K562 (cell line): ENCODE results near the gene PTH2. TPM values are rescaled to one million over a fixed set of nuclear protein-coding genes. Genes with fewer than 3 reads are reported as not detected.

Source experiments
- BRCA1 ChIP-seq, 2 experiments: fragments of 450-650 bp in 1 of 2; sonication (generic) in 1 of 2; formaldehyde crosslinking in 1 of 2; IDR thresholded peaks; 2 replicates each; pipeline versions ENCODE4 v1.5.0 to v1.6.1; 2017 to 2020; ENCODE audit warnings: mild to moderate bottlenecking in 1 of 2, missing genetic modification reagents in 1 of 2
- BRD9 ChIP-seq: fragments of 450-650 bp; IDR thresholded peaks from 2 replicates; pipeline ENCODE4 v1.6.1; 2018; ENCODE audit warnings: low read depth; ENCODE audit not compliant: partially characterized antibody
- CC2D1A ChIP-seq: fragments of 450-650 bp; IDR thresholded peaks from 2 replicates; pipeline ENCODE4 v1.6.1; 2017; ENCODE audit warnings: mild to moderate bottlenecking
- EP400 ChIP-seq: fragments of 450-650 bp; IDR thresholded peaks from 2 replicates; pipeline ENCODE4 v1.6.1; 2017; ENCODE audit warnings: antibody characterized with exemption, mild to moderate bottlenecking, moderate library complexity
- ERF ChIP-seq: fragments of 450-650 bp; formaldehyde crosslinking; IDR thresholded peaks from 2 replicates; pipeline ENCODE4 v1.4.0; 2020; ENCODE audit warnings: mild to moderate bottlenecking, mixed read lengths
- GATAD2B ChIP-seq: fragments of 450-650 bp; IDR thresholded peaks from 2 replicates; pipeline ENCODE4 v1.6.1; 2017; ENCODE audit warnings: mild to moderate bottlenecking, borderline replicate concordance
- KAT7 ChIP-seq: sonication (generic); formaldehyde crosslinking; IDR thresholded peaks from 2 replicates; pipeline ENCODE4 v1.8.0; 2022; ENCODE audit warnings: missing genetic modification reagents, mild to moderate bottlenecking, borderline replicate concordance
- KDM2B ChIP-seq: fragments of 250-450 bp; sonication (Bioruptor Pico); IDR thresholded peaks from 2 replicates; pipeline ENCODE4 v1.8.0; 2021; ENCODE audit warnings: mild to moderate bottlenecking, moderate library complexity
- MAFK ChIP-seq: IDR thresholded peaks from 2 replicates; pipeline ENCODE4 v1.6.1; 2011; ENCODE audit warnings: low read length, improper control_type of control experiment
- MYBL2 ChIP-seq, 2 experiments: fragments of 450-650 bp in 1 of 2; sonication (generic) in 1 of 2; formaldehyde crosslinking in 1 of 2; IDR thresholded peaks; 2 replicates each; pipeline versions ENCODE4 v1.6.1 to v1.8.1; 2017 to 2022; ENCODE audit warnings: borderline replicate concordance in 1 of 2, inconsistent platforms in 1 of 2, low read depth in 1 of 2, mild to moderate bottlenecking in 1 of 2, missing genetic modification reagents in 1 of 2, moderate library complexity in 1 of 2
- NFYB ChIP-seq: IDR thresholded peaks from 2 replicates; pipeline ENCODE4 v1.6.1; 2011; ENCODE audit warnings: mild to moderate bottlenecking, moderate library complexity; ENCODE audit not compliant: insufficient read length; ENCODE audit errors: extremely low read depth
- SMARCC2 ChIP-seq: fragments of 450-650 bp; IDR thresholded peaks from 2 replicates; pipeline ENCODE4 v1.6.1; 2017; ENCODE audit warnings: antibody characterized with exemption, moderate library complexity, mild to moderate bottlenecking, low read depth
- SOX6 ChIP-seq: fragments of 450-650 bp; IDR thresholded peaks from 2 replicates; pipeline ENCODE4 v1.6.1; 2014; ENCODE audit warnings: mild to moderate bottlenecking
- SP2 ChIP-seq: IDR thresholded peaks from 2 replicates; pipeline ENCODE4 v1.6.1; 2011; ENCODE audit warnings: mild to moderate bottlenecking, low read depth, low read length, moderate library complexity; ENCODE audit not compliant: poor library complexity, severe bottlenecking; ENCODE audit errors: extremely low read depth
- SRSF3 ChIP-seq: fragments of 200-400 bp; formaldehyde crosslinking; IDR thresholded peaks from 2 replicates; pipeline ENCODE4 v1.6.1; 2016; ENCODE audit warnings: mild to moderate bottlenecking, low read length, moderate library complexity; ENCODE audit not compliant: insufficient read depth
- YY1 ChIP-seq, 3 experiments: IDR thresholded peaks; 2 replicates each; pipeline ENCODE4 v1.6.1; 2011; ENCODE audit warnings: low read length in 2 of 3, mild to moderate bottlenecking in 2 of 3, moderate library complexity in 2 of 3, borderline replicate concordance in 1 of 3, control low read depth in 1 of 3, low read depth in 1 of 3; ENCODE audit not compliant: insufficient read depth in 3 of 3, insufficient replicate concordance in 2 of 3, control insufficient read depth in 1 of 3, insufficient read length in 1 of 3; ENCODE audit errors: extremely low read depth in 1 of 3
- polyA plus RNA-seq, 8 experiments: library from polyadenylated mRNA; depleted of rRNA in 4 of 8; stranded (reverse) in 5 of 8; unstranded in 3 of 8; fragments of >200 nt; fragmentation: Nextera tagmentation in 2 of 8; fragmentation: Illumina TruSeq in 1 of 8; extraction: Ambion mirVana in 2 of 8; extraction: Trizol in 1 of 8; gene quantifications; 2 replicates each; pipeline versions ENCODE4 v1.2.1 to v1.2.3, GENCODE V29; 2011 to 2014; ENCODE audit warnings: inconsistent platforms in 1 of 8, missing spikeins in 1 of 8
- total RNA-seq, 7 experiments: library from RNA; depleted of rRNA in 6 of 7; stranded (reverse); fragments of >200 nt in 6 of 7; fragmentation: Illumina TruSeq in 2 of 7; extraction: Trizol in 2 of 7; gene quantifications; 2 replicates each; pipeline versions ENCODE4 v1.2.1 to v1.2.3, GENCODE V29; 2011 to 2021; ENCODE audit warnings: low replicate concordance in 1 of 7
- TF ChIP-seq, protein P1 (sequence below), 2 experiments: fragments of 200-800 bp in 1 of 2; sonication (Bioruptor generic) in 1 of 2; sonication (generic) in 1 of 2; formaldehyde crosslinking in 1 of 2; IDR thresholded peaks in 1 of 2; conservative IDR thresholded peaks in 1 of 2; 2 replicates each; pipeline versions ENCODE4 v1.5.0 to v1.6.1; 2016 to 2020; ENCODE audit warnings: missing compliant biosample characterization in 1 of 2, missing genetic modification characterization in 1 of 2, missing genetic modification reagents in 1 of 2
- TF ChIP-seq, protein P2 (sequence below), 2 experiments: fragments of 450-650 bp; conservative IDR thresholded peaks; 2 replicates each; pipeline ENCODE4 v1.6.1; 2017; ENCODE audit warnings: mild to moderate bottlenecking in 2 of 2, moderate library complexity in 2 of 2
- TF ChIP-seq, protein P3 (sequence below): fragments of 250-450 bp; sonication (Bioruptor Pico); IDR thresholded peaks from 2 replicates; pipeline ENCODE4 v1.5.0; 2021
- TF ChIP-seq, protein P4 (sequence below): fragments of 450-650 bp; IDR thresholded peaks from 2 replicates; pipeline ENCODE4 v1.7.1; 2018; ENCODE audit warnings: mild to moderate bottlenecking, low read depth; ENCODE audit not compliant: partially characterized antibody

Gene PTH2
- total and polyA plus RNA-seq, 9 of the 15 experiments (the other 6 are each of a cell fraction or from before 2014, with no cell fraction given) = 1.3 TPM; not detected in 8

DNA sequence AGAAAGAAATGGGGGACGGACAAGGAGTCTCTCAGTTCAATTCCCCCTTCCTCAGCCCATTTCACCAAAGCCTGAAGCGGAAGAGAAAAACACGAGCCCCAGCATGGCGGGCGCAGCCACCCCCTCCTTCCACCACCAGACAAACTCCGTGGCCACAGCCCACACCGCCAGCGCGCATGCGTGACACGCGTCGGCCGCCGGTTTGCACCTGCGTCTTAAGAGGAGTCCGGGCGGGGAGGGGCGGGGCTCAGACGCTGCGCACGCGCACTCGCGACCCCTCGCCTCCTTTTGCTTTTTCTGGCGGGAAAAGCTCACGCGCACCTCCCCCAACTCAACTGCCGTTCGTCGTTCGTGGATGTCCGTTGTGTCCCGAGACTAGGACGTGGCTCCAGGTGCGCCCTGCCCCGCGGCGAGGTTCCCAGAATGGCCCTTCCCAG is 35.3 kb downstream of the PTH2 start, which contains the start of gene KASH5 (continued):
- TF ChIP-seq, protein P1, sequence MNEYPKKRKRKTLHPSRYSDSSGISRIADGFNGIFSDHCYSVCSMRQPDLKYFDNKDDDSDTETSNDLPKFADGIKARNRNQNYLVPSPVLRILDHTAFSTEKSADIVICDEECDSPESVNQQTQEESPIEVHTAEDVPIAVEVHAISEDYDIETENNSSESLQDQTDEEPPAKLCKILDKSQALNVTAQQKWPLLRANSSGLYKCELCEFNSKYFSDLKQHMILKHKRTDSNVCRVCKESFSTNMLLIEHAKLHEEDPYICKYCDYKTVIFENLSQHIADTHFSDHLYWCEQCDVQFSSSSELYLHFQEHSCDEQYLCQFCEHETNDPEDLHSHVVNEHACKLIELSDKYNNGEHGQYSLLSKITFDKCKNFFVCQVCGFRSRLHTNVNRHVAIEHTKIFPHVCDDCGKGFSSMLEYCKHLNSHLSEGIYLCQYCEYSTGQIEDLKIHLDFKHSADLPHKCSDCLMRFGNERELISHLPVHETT (CRISPR knock-in tag; conservative IDR thresholded peaks at IDR 0.05 in 1 of 2, IDR thresholded peaks at IDR 0.05 in 1 of 2) = no peak
- peak; percentile 24 for TF ChIP-seq BRD9
- peak; percentile 41 for TF ChIP-seq EP400
- no peak for TF ChIP-seq MAFK
- TF ChIP-seq SOX6 = no peak
- TF ChIP-seq YY1 (IDR thresholded peaks at IDR 0.05; ENCODE audit: borderline replicate concordance in 1 of 3, control insufficient read depth in 1 of 3, extremely low read depth in 1 of 3, insufficient read depth in 3 of 3, insufficient read length in 1 of 3, insufficient replicate concordance in 2 of 3, low read depth in 1 of 3, low read length in 2 of 3) = peak; percentile 6 to 72 (median 36)
- TF ChIP-seq KAT7 (CRISPR knock-in tag) = no peak
- peak; percentile 64; the same call in 1 of the 2 replicates for TF ChIP-seq MYBL2 (IDR thresholded peaks at IDR 0.05; ENCODE audit: low read depth)
- no peak for TF ChIP-seq MYBL2 (CRISPR knock-in tag; IDR thresholded peaks at IDR 0.05; ENCODE audit: borderline replicate concordance)
- no peak for TF ChIP-seq SMARCC2
- TF ChIP-seq, protein P2, sequence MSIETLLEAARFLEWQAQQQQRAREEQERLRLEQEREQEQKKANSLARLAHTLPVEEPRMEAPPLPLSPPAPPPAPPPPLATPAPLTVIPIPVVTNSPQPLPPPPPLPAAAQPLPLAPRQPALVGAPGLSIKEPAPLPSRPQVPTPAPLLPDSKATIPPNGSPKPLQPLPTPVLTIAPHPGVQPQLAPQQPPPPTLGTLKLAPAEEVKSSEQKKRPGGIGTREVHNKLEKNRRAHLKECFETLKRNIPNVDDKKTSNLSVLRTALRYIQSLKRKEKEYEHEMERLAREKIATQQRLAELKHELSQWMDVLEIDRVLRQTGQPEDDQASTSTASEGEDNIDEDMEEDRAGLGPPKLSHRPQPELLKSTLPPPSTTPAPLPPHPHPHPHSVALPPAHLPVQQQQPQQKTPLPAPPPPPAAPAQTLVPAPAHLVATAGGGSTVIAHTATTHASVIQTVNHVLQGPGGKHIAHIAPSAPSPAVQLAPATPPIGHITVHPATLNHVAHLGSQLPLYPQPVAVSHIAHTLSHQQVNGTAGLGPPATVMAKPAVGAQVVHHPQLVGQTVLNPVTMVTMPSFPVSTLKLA (conservative IDR thresholded peaks at IDR 0.05) = 0 out of 4 replicates have a peak, but pooled peaks of 1 of the 2 experiments have one; percentile 15
- no peak for TF ChIP-seq ERF (CRISPR knock-in tag)
- no peak for TF ChIP-seq SP2
- TF ChIP-seq BRCA1 (IDR thresholded peaks at IDR 0.05) = no peak
- no peak for TF ChIP-seq BRCA1 (CRISPR knock-in tag; IDR thresholded peaks at IDR 0.05)
- TF ChIP-seq SRSF3 = no peak
- TF ChIP-seq, protein P3, sequence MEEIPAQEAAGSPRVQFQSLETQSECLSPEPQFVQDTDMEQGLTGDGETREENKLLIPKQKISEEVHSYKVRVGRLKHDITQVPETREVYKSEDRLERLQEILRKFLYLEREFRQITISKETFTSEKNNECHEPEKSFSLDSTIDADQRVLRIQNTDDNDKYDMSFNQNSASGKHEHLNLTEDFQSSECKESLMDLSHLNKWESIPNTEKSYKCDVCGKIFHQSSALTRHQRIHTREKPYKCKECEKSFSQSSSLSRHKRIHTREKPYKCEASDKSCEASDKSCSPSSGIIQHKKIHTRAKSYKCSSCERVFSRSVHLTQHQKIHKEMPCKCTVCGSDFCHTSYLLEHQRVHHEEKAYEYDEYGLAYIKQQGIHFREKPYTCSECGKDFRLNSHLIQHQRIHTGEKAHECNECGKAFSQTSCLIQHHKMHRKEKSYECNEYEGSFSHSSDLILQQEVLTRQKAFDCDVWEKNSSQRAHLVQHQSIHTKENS (CRISPR knock-in tag) = no peak
- TF ChIP-seq, protein P4, sequence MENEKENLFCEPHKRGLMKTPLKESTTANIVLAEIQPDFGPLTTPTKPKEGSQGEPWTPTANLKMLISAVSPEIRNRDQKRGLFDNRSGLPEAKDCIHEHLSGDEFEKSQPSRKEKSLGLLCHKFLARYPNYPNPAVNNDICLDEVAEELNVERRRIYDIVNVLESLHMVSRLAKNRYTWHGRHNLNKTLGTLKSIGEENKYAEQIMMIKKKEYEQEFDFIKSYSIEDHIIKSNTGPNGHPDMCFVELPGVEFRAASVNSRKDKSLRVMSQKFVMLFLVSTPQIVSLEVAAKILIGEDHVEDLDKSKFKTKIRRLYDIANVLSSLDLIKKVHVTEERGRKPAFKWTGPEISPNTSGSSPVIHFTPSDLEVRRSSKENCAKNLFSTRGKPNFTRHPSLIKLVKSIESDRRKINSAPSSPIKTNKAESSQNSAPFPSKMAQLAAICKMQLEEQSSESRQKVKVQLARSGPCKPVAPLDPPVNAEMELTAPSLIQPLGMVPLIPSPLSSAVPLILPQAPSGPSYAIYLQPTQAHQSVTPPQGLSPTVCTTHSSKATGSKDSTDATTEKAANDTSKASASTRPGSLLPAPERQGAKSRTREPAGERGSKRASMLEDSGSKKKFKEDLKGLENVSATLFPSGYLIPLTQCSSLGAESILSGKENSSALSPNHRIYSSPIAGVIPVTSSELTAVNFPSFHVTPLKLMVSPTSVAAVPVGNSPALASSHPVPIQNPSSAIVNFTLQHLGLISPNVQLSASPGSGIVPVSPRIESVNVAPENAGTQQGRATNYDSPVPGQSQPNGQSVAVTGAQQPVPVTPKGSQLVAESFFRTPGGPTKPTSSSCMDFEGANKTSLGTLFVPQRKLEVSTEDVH = peak; percentile 92
- no peak for TF ChIP-seq GATAD2B
- TF ChIP-seq NFYB = no peak
- no peak for TF ChIP-seq KDM2B (CRISPR knock-in tag)
- TF ChIP-seq CC2D1A = no peak
